Thoracic aorta (tissue), 2 donors: ENCODE results near the gene SPATA18. TPM values are rescaled to one million over a fixed set of nuclear protein-coding genes. Genes with fewer than 3 reads are reported as not detected.
"Not testable (repeated sequence)": the region's sequence is repeated elsewhere in the genome, so short reads cannot be mapped to it uniquely, and the experiment has no call there.

Source experiments
- ATAC-seq: fragments of 150-250 bp; one replicate; pipeline ENCODE4 v1.8.0; 2017; ENCODE audit warnings: low read depth; ENCODE audit not compliant: insufficient number of reproducible peaks, low FRiP score
- DNase-seq: peaks from one replicate; pipeline ENCODE4 v3.0.0-alpha.2; 2020; ENCODE audit warnings: low spot score
- H3K27ac ChIP-seq, 2 donors: fragments of 200-600 bp; sonication (generic); 1 replicate in 1 of 2; 2 replicates in 1 of 2; pipeline ENCODE4 v1.5.1; 2016; ENCODE audit warnings: mild to moderate bottlenecking in 2 of 2, moderate library complexity in 2 of 2
- H3K27me3 ChIP-seq: fragments of 200-600 bp; sonication (generic); replicated peaks from 2 replicates; pipeline ENCODE4 v1.6.0; 2016; ENCODE audit warnings: mild to moderate bottlenecking; ENCODE audit not compliant: insufficient read depth
- H3K36me3 ChIP-seq: fragments of 200-600 bp; sonication (generic); one replicate; pipeline ENCODE4 v1.5.1; 2016
- H3K4me1 ChIP-seq, 2 donors: fragments of 200-600 bp; sonication (generic); 1 replicate in 1 of 2; 2 replicates in 1 of 2; pipeline versions ENCODE4 v1.5.1 to v1.6.0; 2016; ENCODE audit warnings: low read depth in 2 of 2, mild to moderate bottlenecking in 1 of 2; ENCODE audit not compliant: control insufficient read depth in 1 of 2
- H3K4me3 ChIP-seq: fragments of 200-600 bp; sonication (generic); 2 replicates; pipeline ENCODE4 v1.5.1; 2016; ENCODE audit warnings: mild to moderate bottlenecking
- H3K9me3 ChIP-seq: fragments of 200-600 bp; sonication (generic); 2 replicates; pipeline ENCODE4 v1.5.1; 2016
- CTCF ChIP-seq: fragments of 200-600 bp; sonication (generic); IDR thresholded peaks from one replicate; pipeline ENCODE4 v1.5.1; 2019; ENCODE audit warnings: antibody characterized with exemption
- total RNA-seq, 2 donors: library from RNA; depleted of rRNA; stranded (reverse); fragments of >200 nt; gene quantifications; one replicate each; pipeline versions ENCODE4 v1.1.0 to v1.2.3, GENCODE V29; 2016

The SPATA18 gene
- total RNA-seq, 2 donors from 2014 or later = 8.0 to 9.0 TPM

- no peaks in the 10 kb centered on the region for H3K27me3 ChIP-seq
- DNase-seq (no peak), ATAC-seq (no peak)
- H3K27ac ChIP-seq = no peak overlapping the region
- peaks cover 0 to 4% of the 10 kb centered on the region in 2 donors for H3K4me1 ChIP-seq
- H3K36me3 ChIP-seq = no peaks in the 10 kb centered on the region
- no peak for TF ChIP-seq CTCF
- H3K4me3 ChIP-seq = no peak overlapping the region
- no peaks in the 10 kb centered on the region for H3K9me3 ChIP-seq
These were observed 30.1 kb downstream of the SPATA18 start for GRCh38 chr4:52081216-52081615.

- H3K27me3 ChIP-seq, DNase-seq, H3K36me3 ChIP-seq, H3K4me1 ChIP-seq, H3K4me3 ChIP-seq, H3K27ac ChIP-seq, ATAC-seq, H3K9me3 ChIP-seq: not testable (repeated sequence)
These were observed 35.3 kb downstream of the SPATA18 start for GRCh38 chr4:52086425-52086824.

DNA sequence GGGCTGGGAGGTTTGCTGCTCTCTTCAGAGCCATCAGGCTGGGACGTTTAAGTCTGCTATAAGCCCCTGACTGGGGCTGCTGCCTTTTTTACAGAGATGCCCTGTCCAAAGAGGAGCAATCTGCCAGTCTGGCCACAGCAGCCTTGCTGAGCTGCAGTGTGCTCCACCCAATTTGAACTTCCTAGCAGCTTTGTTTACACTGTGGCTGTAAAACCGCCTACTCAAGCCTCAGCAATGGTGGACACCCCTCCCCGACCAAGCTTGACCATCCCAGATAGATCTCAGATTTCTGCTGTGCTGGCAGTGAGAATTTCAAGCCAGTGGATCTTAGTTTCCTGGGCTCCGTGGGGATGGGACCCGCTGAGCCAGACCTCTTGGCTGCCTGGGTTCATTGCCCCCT, 40.7 kb downstream of the SPATA18 start:
- Histone ChIP-seq H3K9me3 (no peaks in the 10 kb centered on the region), H3K27me3 (no peaks in the 10 kb centered on the region), H3K4me1 (peaks cover 0 to 2% of the 10 kb centered on the region in 2 donors), H3K27ac (no peak overlapping the region), H3K4me3 (no peak overlapping the region), H3K36me3 (no peaks in the 10 kb centered on the region)
- no peak for TF ChIP-seq CTCF
- ATAC-seq (no peak), DNase-seq (no peak)

DNA sequence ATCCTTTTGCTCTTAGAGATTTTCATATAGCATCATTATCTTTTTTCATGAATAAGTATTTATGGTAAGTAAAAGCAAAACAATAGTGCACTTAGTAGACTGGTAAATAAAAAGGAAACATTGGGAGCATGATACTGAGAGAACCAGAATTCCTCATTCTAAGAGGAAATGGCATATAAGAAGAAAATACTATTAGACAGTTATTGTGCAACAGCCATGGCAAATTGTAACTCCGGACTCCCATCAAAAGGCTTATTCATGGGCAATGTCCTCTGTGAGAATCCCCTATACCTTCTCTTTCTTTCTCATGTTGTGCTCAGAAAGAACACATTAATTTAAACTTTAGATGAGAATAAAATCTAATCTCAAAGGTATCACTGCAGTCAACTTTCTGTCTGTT, 42.4 kb downstream of the SPATA18 start:
- no peak for TF ChIP-seq CTCF
- no peak for ATAC-seq
- H3K27me3 ChIP-seq = no peaks in the 10 kb centered on the region
- H3K9me3 ChIP-seq = no peaks in the 10 kb centered on the region
- peaks cover 0 to 2% of the 10 kb centered on the region in 2 donors for H3K4me1 ChIP-seq
- no peak overlapping the region for H3K27ac ChIP-seq
- H3K4me3 ChIP-seq = no peak overlapping the region
- H3K36me3 ChIP-seq = no peaks in the 10 kb centered on the region
- no peak for DNase-seq

- no peak overlapping the region for H3K27ac ChIP-seq
- H3K9me3 ChIP-seq = no peaks in the 10 kb centered on the region
- H3K4me1 ChIP-seq = peaks cover under 1 to 2% of the 10 kb centered on the region in 2 donors
- no peaks in the 10 kb centered on the region for H3K27me3 ChIP-seq
- TF ChIP-seq CTCF = no peak
- H3K36me3 ChIP-seq = no peaks in the 10 kb centered on the region
- no peak overlapping the region for H3K4me3 ChIP-seq
- DNase-seq = no peak
- no peak for ATAC-seq
These were observed 43.5 kb downstream of the SPATA18 start for GRCh38 chr4:52094376-52095145.

- Histone ChIP-seq H3K27ac (no peak overlapping the region), H3K27me3 (no peaks in the 10 kb centered on the region), H3K4me3 (no peak overlapping the region), H3K4me1 (peaks cover 5 to 8% of the 10 kb centered on the region in 2 donors), H3K36me3 (no peaks in the 10 kb centered on the region), H3K9me3 (no peaks in the 10 kb centered on the region)
- no peak for TF ChIP-seq CTCF
- DNase-seq = no peak
- ATAC-seq = no peak
These were observed 44.3 kb downstream of the SPATA18 start for GRCh38 chr4:52095374-52095773.
